Adipose tissue (tissue), 3 donors: ENCODE data around the gene WFDC6. TPM values are rescaled to one million over a fixed set of nuclear protein-coding genes. Genes with fewer than 3 reads are reported as not detected.

Experiments used
- H3K27ac ChIP-seq: one replicate; pipeline ENCODE4 v1.5.1; 2013; ENCODE audit warnings: low read depth, low read length
- WGBS, 3 donors: extraction: QIAGEN DNeasy Blood & Tissue Kit; methylation state at CpG; one replicate each; pipeline ENCODE4 v1.1.7; 2013; 5-methylcytosine and 5-hydroxymethylcytosine counted together
- polyA plus RNA-seq, 3 donors: library from polyadenylated mRNA; stranded (reverse); fragments of 200-250 nt; gene quantifications; one replicate each; pipeline ENCODE4 v1.2.3, GENCODE V29; 2013
- donor health status: healthy with polysubstance abuse.
- donor health status: Bipolar disorder and iron deficiency.
- donor health status: healthy.

Gene WFDC6
- polyA plus RNA-seq, 3 donors: not detected

DNA sequence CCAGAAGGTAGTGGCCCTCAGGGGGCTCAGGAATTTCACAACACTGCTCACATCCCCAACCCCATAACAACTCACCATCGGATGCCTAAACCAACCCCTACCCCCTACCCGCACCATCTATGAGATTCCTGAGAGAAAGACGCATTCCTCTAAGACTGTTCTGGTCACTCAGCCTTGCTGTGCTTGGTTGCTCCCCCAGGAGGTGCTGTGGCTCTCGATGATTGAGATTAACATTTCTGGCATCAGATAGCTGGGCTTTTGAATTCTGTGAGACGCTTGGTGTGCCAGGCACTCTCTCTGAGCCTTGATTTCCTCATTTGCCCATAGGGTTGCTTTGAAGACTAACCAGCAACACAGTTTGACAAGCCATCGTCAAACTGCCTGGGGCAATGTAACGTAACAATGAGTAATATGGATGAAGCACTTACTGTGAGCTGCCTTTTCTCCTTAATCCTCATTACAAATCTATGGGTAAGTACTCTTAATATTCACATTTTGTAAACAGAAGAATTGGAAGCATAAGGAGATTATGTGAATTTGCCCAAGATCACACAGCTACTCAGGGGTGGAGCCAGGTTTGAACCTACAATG is 978 bp downstream of the WFDC6 start:
- WGBS, 3 donors: 61 to 70% (median 68%) methylated on average over 7 of the region's 7 CpGs
- H3K27ac ChIP-seq: no peak overlapping the region

DNA sequence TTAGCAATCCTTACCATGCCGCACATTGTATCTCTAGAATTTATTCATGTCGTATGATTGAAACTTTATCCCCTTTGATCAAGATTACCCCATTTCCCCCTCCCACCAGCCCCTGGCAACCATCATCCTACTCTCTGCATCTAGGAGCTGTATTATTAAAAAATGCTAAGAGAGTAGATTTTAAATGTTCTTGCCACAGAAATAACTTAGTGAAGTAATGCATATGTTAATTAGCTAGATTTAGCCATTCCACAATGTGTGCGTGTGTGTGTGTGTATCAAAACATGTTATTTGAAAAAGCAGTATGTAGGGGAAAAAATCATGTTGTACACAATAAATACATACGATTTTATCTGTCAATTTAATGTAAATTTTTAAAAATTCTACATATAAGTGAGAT is 12.0 kb downstream of the WFDC6 start:
- 72 to 77% (median 76%) methylated on average over 4 of the region's 4 CpGs for WGBS, 3 donors
- no peak overlapping the region for H3K27ac ChIP-seq

DNA sequence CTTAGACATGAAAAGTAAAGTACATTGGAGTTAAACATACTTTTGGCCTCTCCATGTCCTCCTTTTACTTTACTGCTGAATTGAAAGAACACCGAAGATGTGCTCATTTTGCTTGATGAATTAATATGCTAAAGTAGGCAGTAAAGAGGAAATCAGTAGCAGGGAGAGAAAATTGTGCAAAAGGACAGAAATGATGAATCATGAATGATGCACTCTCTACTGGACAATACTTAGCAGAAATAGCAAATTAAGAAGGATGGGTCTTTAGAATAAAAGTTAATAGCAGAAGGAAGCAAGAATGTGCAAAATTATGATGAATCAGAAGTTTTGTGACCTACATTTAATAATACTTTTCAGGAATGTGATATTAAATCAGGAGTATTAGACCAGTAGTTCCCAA is 15.5 kb downstream of the WFDC6 start:
- WGBS, 3 donors: 56 to 72% (median 72%) methylated on average over 1 of the region's 1 CpG

DNA sequence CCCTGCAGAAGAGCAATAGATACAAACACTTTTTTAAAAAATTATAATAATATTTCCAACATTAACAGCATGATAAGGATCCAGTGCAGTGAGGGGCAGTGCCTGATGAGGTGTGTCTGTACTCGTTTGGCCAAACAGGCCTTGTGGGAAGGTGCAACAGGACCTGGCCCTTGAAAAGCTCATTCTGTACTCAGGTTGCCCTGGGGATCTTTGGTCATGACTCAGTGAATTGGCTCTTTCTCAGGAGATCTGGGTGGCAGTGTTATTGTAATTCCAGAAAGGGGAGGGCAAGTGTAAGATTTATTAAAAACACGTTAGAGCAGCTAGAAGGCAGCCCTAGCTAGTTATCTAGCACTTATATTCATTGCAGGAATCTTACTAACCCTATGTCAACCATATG is 21.0 kb downstream of the WFDC6 start:
- no peak overlapping the region for H3K27ac ChIP-seq

More for the DNA sequence above, 15.5 kb downstream of the WFDC6 start:
- H3K27ac ChIP-seq: no peak overlapping the region

DNA sequence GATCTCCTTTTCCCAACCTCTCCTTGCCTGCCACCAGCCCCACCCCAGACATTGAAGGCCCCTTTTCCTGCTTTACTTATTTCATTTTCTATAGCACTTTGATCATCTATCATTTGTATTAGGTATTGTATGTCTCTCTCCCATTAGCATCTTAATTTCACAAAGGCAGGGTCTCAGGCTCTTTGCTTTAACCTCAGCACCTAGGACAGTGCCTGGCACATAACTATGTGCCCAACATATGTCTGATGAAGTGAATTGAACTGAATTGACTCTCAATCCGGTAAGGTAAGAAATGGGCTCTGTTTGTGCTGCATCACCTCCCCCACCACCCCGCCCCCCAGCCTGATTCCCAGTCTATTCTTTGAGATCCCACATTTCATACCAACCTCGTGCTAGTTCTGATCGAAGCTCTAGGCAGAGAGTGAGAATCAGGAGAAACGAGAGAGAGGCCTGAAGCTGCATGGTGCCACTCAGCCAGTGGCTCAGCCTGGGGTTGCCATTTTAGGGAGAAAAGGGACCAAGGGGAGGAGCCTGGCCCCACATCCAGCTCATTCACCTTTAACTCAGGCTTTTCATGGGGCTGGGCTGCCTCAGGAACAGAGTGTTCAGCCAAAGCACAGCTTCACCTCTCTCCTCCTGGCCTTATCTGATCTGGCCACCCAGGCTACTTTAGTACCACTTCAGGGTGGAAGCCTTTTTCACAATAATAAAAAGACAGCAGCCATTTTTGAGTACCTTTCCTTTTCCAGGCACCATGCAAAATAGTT is 24.0 kb downstream of the WFDC6 start, which contains the start of gene SPINT3:
SPINT3 (minus strand) TSS at position 476 of the 767 bp plus-strand sequence; CDS start at position 462, 14 bp downstream.
- WGBS, 3 donors: 66 to 71% (median 67%) methylated on average over 5 of the region's 5 CpGs
- H3K27ac ChIP-seq: no peak within 1 kb of the TSS

More for the DNA sequence above, 21.0 kb downstream of the WFDC6 start:
- 48 to 55% (median 51%) methylated on average over 2 of the region's 2 CpGs for WGBS, 3 donors

DNA sequence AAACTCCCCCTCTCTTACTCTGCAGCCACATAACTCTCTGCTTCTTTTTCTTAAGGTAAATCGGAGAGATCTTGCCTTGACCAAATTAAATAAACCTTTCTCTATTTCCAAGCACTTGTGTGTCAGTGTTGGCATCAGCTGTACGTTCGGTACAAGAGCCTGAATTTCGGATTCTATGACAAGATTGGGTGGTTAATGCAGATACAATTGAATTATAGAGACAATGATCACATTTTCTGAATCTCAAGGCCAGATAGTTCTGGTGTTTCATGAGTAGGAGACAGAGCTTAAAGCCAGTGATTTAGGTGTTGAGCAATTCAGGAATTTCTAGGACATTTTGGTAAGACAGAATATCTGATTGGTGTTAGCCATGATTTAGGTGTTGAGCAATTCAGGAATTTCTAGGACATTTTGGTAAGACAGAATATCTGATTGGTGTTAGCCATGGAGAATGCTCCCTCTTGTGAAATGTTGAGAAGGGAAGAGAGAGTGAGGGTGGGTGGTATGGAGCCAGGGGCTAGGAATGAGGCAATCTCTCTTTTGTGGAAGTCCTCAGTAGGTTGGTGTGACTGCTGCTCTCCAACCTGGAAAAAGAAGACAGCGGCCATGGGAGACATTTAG is 28.9 kb downstream of the WFDC6 start:
- WGBS, 3 donors: 59 to 68% (median 66%) methylated on average over 5 of the region's 5 CpGs
- H3K27ac ChIP-seq: no peak overlapping the region

DNA sequence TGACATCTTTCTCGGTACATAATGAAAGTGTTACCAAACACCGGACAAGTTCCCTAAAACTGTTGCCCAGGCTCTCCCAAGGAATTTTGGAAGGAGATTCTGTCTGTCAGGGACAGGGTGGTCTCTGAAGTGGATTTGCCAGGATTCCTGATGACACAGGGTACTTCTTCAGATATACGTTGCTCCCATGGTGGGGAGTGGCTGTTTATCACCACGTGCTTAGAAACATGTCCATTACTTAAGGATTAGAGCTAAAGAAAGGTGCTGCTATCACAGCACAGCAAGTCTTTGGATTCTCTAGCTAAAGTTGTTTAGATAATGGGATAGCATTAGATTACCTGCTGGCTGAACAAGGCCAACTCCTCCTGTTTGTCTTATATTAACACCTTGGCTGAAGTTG is 30.2 kb downstream of the WFDC6 start:
- 53 to 70% (median 63%) methylated on average over 4 of the region's 4 CpGs for WGBS, 3 donors
- H3K27ac ChIP-seq: no peak overlapping the region

DNA sequence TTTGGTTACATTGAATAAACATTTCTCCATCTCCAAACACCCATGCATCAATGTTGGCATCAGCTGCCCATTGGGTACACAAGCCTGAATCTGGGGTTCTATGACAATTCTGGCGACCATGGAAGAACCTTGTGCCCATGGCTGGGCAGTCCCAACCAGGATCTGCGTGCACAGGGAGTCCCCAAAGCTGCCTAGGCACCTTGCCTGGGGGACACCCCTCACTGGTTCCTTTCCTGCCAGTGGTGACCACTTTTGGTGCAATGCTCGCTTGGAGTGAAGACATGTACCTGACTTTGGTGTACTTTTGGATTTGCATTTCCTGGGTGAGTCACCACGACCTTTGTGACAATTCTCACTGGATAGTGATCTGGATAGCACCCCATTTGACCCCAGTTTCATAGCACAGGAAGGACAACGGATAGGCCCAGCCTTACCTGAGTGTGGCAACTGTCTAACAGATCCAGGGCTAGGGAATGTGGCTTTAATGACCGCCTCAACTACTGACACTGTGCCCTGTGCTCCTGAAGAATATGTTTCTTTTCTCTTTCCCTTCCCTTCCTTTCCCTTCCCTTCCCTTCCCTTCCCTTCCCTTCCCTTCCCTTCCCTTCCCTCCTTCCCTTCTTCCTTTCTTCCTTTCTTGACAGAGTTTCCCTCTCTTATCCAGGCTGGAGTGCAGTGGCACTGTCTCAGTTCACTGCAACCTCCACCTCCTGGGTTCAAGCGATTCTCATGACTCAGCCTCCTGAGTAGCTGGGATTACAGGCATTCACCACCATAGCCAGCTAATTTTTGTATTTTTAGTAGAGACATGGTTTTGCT is 31.0 kb downstream of the WFDC6 start:
- WGBS, 3 donors: 64 to 80% (median 75%) methylated on average over 7 of the region's 7 CpGs
- H3K27ac ChIP-seq: no peak overlapping the region

DNA sequence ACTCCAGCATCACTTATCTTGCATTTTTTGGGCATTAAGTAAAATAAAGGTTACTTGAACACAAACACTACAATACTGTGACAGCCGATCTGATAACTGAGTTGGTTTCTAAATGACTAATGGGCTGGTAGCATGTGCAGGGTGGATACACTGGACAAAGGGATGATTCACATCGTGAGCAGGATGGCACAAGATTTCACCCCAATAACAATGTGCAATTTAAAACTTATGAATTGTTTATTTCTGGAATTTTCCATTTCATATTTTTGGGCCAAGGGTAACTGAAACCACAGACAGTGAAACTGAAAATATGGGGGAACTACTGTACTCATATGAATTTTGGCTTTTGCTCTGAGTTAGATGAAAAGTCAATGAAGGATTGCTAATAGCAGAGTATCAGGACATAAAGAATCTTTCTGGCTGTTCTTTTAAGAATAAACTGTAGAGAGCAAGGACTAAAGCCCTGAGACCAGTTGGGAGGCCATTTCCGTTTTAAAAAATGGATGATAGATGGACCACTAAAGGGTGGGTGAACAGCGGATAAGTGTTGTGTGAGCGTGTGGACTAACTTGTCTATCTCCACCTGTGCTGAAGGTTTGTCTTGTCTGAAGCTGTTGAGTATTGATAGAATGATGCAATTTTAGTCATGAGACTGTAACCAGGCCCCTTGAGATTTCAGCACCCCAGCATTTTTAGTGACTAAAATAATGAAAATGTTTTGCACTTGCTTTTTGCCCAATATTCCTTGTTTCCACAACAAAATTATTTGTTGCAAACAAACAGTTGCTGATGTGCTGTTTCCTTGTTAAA is 32.1 kb downstream of the WFDC6 start:
- no peak overlapping the region for H3K27ac ChIP-seq
- WGBS, 3 donors: 78 to 87% (median 84%) methylated on average over 5 of the region's 5 CpGs

DNA sequence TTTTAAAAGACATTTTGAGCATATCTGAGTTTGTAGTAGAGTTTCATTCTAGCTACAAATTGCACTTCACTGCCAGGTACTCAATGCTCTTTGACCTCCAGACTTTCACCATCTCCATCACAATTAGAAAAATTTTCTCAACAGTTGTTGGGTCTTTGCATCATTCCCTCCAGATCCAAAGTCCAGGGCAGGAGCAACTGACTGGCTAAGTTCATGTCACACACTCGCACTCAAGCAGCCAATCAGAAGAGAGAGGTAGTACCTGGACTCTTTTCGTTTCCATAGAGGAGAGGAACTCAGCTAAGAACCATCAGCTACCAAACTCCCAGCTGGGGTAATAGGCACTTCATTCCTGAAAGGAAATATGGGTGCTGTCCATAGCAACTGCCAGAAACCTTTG is 32.9 kb downstream of the WFDC6 start:
- H3K27ac ChIP-seq: no peak overlapping the region
- WGBS, 3 donors: 74 to 87% (median 82%) methylated on average over 2 of the region's 2 CpGs

DNA sequence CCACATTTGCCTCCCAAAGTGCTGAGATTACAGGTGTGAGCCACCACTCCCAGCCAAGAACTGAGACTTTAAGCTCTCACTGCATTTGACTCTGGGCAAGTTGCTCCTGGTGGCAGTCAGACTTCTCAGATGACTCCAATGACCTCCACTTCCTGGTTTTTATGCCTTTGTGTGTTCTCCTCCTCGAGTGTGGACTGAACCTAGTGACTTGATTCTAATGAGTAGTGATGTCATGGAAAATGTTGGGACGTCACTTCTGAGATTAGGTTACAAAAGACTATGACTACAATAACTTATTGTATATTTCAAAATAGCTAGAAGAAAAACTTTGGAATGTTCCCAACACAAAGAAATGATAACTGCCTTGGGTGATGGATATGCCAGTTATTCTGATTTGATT is 35.9 kb downstream of the WFDC6 start:
- H3K27ac ChIP-seq: no peak overlapping the region
- WGBS, 3 donors: 46 to 52% (median 47%) methylated on average over 2 of the region's 2 CpGs

DNA sequence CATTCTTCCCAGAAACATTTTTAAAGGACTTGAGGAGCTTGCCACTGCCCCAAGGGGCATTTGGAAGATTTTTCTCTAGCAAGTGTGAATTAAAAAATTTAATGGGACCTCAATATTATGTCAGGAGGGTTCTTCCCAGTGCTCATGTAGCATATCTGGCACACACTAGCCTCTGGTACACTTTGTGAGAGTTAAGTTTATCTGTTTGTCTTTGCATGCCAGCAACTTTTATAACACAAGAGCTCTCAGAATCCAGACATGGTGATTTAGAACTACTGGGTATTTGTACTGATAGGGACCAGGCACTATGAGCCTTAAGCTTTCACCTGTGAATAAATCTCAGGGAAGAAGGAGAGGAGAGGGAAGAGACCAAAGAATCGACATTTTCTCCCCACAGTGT is 36.7 kb downstream of the WFDC6 start:
- H3K27ac ChIP-seq: no peak overlapping the region
- whole genome bisulfite sequencing, 3 donors: 39 to 79% (median 44%) methylated on average over 1 of the region's 1 CpG

DNA sequence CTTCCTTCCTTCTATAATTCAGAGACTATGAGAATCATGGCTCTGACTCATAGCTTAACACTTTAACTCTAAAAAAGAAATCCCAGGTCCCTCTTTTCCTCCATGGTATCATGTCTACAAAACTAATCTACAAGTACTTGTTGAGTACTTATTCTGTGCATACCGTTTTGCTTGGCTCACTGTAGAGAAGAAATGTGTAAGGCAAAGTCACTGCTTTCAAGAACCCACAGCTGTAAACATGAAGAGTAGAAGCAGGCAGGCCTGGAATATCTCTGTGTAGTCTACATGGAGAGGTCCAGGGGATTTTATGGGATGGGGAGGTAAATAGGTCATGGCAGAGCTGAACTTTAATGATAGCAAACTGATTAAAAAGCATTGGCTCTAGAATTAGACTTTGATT is 37.7 kb downstream of the WFDC6 start:
- WGBS, 3 donors: 37 to 67% (median 47%) methylated on average over 1 of the region's 1 CpG

DNA sequence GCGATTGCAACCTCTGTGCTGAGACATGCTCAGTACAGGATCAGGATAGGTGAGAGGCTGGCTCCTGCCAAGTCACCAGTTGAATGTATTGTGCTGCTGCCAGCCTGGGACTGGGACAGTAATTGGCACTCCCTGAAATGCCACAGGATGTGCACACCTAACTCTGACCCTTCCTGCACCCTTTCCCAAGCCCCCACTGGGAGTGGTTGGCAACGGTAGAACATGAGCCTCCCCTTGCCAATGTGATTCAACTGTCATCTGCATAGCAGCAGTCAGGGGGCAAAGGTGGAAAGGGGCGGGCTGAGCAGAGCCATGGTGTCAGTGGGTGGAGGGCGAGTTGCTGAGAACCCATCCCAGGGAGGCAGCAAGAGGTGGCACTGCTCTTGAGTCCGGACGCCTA is 39.3 kb downstream of the WFDC6 start:
- 57 to 76% (median 73%) methylated on average over 6 of the region's 6 CpGs for whole genome bisulfite sequencing, 3 donors
- H3K27ac ChIP-seq: no peak overlapping the region

More for the DNA sequence above, 37.7 kb downstream of the WFDC6 start:
- no peak overlapping the region for H3K27ac ChIP-seq

DNA sequence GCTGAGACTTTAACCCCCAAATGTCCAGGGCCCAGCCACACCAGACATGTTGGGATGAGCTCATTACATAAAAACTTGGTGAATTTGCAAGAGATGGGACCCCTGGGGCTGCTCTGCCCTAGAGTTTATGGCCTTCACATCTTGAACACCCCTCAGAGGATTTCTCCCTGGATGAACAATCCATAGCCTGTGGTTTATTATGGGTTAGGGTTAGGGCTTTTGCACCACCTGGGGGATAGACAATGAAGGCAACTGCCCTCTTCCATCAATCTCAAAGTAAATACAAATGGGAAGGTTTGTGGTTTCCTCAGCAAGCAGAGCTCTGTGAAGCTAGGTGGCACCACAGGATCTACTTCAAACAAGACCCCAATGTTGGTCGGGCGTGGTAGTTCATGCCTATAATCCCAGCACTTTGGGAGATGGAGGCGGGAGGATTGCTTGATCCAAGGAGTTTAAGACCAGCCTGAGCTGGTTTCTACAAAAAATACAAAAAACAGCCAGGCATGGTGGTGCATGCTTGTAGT is 41.2 kb downstream of the WFDC6 start:
- WGBS, 3 donors: 64 to 86% (median 82%) methylated on average over 3 of the region's 3 CpGs
- H3K27ac ChIP-seq: no peak overlapping the region

DNA sequence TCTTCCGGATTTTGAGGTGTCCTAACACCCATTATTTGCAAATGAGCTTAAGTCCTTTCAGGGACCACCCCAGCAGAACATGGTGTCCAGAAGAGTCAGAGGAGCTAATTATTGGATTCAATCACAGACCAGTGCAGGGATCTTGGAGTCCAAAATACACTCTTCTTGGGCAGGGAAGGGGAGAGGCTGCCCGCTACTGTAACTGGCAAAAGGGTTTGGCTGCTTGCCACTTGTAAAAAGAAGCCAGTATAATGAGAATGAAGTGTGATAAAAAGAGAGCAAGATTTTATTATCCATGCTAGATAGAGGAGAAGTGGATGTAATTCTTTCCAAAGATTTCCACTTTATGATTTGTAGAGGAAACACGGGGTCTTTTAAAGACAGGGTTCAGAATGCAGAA is 43.1 kb downstream of the WFDC6 start:
- WGBS, 3 donors: 64 to 74% (median 70%) methylated on average over 3 of the region's 3 CpGs
- H3K27ac ChIP-seq: no peak overlapping the region

DNA sequence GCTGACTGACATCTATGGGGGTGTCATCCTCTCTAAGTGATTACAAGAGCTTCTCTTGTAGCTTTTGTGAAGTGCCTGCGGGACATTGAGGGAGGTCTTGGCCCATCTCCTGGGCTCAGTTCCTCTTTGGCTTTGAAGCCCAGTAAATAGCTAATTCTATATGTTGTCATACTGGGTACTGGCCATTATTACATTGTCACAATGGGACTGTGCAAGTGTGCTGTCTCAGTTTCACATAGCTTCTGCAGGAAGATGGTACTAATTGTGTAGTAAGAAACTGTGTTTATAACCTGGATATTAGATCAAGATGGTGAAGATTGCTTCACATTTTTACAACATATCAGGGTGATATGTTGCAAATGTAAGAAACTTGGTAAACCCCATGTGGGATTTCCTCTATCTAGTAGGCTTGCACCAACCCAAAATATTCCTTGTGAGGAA is 43.8 kb downstream of the WFDC6 start:
- WGBS, 3 donors: 56 to 75% (median 64%) methylated on average over 1 of the region's 1 CpG
- H3K27ac ChIP-seq: no peak overlapping the region

DNA sequence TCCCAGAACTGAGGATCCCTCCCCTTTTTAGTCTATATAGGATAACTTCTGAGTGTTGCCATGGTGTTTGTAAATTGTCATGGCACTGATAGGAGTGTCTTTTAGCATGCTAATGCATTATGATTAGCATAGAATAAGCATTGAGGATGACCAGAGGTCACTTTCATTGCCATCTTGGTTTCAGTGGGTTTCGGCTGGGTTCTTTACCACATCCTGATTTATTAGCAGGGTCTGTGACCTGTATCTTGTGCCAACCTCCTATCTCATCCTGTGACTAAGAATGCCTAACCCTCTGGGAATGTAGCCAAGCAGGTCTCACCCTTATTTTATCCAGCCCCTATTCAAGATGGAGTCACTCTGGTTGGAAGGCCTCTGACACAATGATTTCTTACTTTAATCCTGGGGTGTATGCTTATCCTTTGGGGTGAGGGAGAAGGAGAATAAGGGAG is 50.2 kb downstream of the WFDC6 start:
- 43 to 80% (median 50%) methylated on average over 1 of the region's 1 CpG for WGBS, 3 donors
- no peak overlapping the region for H3K27ac ChIP-seq
